Testis (tissue), 2 donors: ENCODE measurements around the gene SLC5A8.

Source experiments
- POLR2A ChIP-seq: fragments of 450-650 bp; IDR thresholded peaks from one replicate; pipeline ENCODE4 v1.6.1; 2017; ENCODE audit warnings: antibody characterized with exemption, mild to moderate bottlenecking, moderate library complexity
- TF ChIP-seq, protein P1 (sequence below), 3 experiments: fragments of 450-650 bp in 2 of 3; fragments of 200-600 bp in 1 of 3; sonication (generic) in 1 of 3; IDR thresholded peaks; one replicate each; pipeline ENCODE4 v1.5.1; 2016 to 2019; ENCODE audit warnings: antibody characterized with exemption in 3 of 3, mild to moderate bottlenecking in 2 of 3, moderate library complexity in 1 of 3

DNA sequence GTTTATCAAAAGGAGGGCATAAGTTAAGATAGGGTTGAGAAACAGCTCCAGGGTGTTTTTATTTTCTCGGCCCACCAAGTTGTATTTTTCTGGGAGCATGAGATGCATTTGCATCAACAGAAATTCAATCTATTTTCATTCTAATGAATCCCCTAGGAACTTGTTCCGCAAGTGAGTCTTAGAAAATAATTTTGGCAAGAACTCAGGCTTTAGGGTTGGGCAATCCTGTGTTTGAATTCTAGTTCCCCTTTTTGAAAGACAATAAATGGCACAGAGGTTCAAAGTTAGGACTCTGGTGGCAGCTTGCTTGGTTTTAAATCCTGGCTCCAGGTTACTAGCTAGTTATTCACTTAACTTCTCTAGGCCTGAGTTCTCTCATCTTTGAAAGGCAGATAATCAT lies 23.7 kb downstream of the SLC5A8 start:
- TF ChIP-seq, protein P1, sequence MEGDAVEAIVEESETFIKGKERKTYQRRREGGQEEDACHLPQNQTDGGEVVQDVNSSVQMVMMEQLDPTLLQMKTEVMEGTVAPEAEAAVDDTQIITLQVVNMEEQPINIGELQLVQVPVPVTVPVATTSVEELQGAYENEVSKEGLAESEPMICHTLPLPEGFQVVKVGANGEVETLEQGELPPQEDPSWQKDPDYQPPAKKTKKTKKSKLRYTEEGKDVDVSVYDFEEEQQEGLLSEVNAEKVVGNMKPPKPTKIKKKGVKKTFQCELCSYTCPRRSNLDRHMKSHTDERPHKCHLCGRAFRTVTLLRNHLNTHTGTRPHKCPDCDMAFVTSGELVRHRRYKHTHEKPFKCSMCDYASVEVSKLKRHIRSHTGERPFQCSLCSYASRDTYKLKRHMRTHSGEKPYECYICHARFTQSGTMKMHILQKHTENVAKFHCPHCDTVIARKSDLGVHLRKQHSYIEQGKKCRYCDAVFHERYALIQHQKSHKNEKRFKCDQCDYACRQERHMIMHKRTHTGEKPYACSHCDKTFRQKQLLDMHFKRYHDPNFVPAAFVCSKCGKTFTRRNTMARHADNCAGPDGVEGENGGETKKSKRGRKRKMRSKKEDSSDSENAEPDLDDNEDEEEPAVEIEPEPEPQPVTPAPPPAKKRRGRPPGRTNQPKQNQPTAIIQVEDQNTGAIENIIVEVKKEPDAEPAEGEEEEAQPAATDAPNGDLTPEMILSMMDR (IDR thresholded peaks at IDR 0.05) = no peak
- TF ChIP-seq POLR2A = no peak
